Thoracic aorta (tissue), 2 donors: Measurements from ENCODE around the gene CCDC187. TPM values are rescaled to one million over a fixed set of nuclear protein-coding genes. Genes with fewer than 3 reads are reported as not detected.

Experiments used
- ATAC-seq: fragments of 150-250 bp; one replicate; pipeline ENCODE4 v1.8.0; 2017; ENCODE audit warnings: low read depth; ENCODE audit not compliant: insufficient number of reproducible peaks, low FRiP score
- DNase-seq: peaks from one replicate; pipeline ENCODE4 v3.0.0-alpha.2; 2020; ENCODE audit warnings: low spot score
- H3K27ac ChIP-seq, 2 donors: fragments of 200-600 bp; sonication (generic); 1 replicate in 1 of 2; 2 replicates in 1 of 2; pipeline ENCODE4 v1.5.1; 2016; ENCODE audit warnings: mild to moderate bottlenecking in 2 of 2, moderate library complexity in 2 of 2
- H3K27me3 ChIP-seq: fragments of 200-600 bp; sonication (generic); replicated peaks from 2 replicates; pipeline ENCODE4 v1.6.0; 2016; ENCODE audit warnings: mild to moderate bottlenecking; ENCODE audit not compliant: insufficient read depth
- H3K36me3 ChIP-seq: fragments of 200-600 bp; sonication (generic); one replicate; pipeline ENCODE4 v1.5.1; 2016
- H3K4me1 ChIP-seq, 2 donors: fragments of 200-600 bp; sonication (generic); 1 replicate in 1 of 2; 2 replicates in 1 of 2; pipeline versions ENCODE4 v1.5.1 to v1.6.0; 2016; ENCODE audit warnings: low read depth in 2 of 2, mild to moderate bottlenecking in 1 of 2; ENCODE audit not compliant: control insufficient read depth in 1 of 2
- H3K4me3 ChIP-seq: fragments of 200-600 bp; sonication (generic); 2 replicates; pipeline ENCODE4 v1.5.1; 2016; ENCODE audit warnings: mild to moderate bottlenecking
- H3K9me3 ChIP-seq: fragments of 200-600 bp; sonication (generic); 2 replicates; pipeline ENCODE4 v1.5.1; 2016
- total RNA-seq, 2 donors: library from RNA; depleted of rRNA; stranded (reverse); fragments of >200 nt; gene quantifications; one replicate each; pipeline versions ENCODE4 v1.1.0 to v1.2.3, GENCODE V29; 2016
- TF ChIP-seq, protein P1 (sequence below): fragments of 200-600 bp; sonication (generic); IDR thresholded peaks from one replicate; pipeline ENCODE4 v1.5.1; 2019; ENCODE audit warnings: antibody characterized with exemption

Gene CCDC187
- total RNA-seq, 2 donors from 2014 or later, result not detected

DNA sequence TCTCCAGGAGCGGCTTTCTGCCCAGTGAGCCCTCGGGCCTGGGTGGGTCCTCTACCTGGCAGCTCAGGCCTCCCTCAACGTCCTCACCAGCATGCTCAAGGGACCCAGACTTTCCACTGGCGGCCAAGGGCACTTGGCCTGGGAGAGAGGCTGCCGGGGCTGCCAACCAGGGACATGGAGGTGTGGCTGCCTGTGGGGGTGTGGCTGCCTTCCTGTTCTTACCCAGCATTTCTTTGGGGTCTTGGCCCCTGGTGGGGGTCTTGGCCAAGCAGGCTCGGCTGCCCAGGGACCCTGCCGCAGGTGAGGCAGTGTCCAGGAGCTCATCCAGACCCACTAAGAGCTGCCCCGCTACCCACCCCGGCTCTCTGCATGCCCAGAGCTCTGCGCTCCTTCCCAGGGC, 51.0 kb downstream of the CCDC187 start:
- Histone ChIP-seq H3K27me3 (no peaks in the 10 kb centered on the region), H3K4me3 (no peak overlapping the region), H3K4me1 (no peaks in the 10 kb centered on the region), H3K27ac (no peak overlapping the region), H3K9me3 (no peaks in the 10 kb centered on the region), H3K36me3 (no peaks in the 10 kb centered on the region)
- TF ChIP-seq, protein P1, sequence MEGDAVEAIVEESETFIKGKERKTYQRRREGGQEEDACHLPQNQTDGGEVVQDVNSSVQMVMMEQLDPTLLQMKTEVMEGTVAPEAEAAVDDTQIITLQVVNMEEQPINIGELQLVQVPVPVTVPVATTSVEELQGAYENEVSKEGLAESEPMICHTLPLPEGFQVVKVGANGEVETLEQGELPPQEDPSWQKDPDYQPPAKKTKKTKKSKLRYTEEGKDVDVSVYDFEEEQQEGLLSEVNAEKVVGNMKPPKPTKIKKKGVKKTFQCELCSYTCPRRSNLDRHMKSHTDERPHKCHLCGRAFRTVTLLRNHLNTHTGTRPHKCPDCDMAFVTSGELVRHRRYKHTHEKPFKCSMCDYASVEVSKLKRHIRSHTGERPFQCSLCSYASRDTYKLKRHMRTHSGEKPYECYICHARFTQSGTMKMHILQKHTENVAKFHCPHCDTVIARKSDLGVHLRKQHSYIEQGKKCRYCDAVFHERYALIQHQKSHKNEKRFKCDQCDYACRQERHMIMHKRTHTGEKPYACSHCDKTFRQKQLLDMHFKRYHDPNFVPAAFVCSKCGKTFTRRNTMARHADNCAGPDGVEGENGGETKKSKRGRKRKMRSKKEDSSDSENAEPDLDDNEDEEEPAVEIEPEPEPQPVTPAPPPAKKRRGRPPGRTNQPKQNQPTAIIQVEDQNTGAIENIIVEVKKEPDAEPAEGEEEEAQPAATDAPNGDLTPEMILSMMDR, result no peak
- no peak for ATAC-seq
- DNase-seq, result no peak

DNA sequence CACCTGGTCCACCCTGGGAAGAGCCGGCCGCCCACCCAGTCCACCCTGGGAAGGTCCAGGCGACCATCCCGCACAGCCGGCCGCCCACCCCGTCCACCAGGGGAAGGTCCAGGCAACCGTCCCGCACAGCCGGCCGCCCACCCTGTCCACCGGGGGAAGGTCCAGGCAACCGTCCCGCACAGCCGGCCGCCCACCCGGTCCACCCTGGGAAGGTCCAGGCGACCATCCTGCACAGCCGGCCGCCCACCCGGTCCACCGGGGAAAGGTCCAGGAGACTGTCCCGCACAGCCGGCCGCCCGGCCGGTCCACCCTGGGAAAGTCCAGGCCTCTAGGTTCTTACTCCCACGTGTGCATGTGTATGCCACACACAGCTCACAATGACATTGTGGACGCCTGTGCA, 51.6 kb downstream of the CCDC187 start:
- TF ChIP-seq, protein P1, result no peak
- DNase-seq (no peak), ATAC-seq (no peak)
- Histone ChIP-seq H3K9me3 (no peaks in the 10 kb centered on the region), H3K36me3 (no peaks in the 10 kb centered on the region), H3K4me1 (no peaks in the 10 kb centered on the region), H3K27me3 (no peaks in the 10 kb centered on the region), H3K27ac (no peak overlapping the region), H3K4me3 (no peak overlapping the region)

DNA sequence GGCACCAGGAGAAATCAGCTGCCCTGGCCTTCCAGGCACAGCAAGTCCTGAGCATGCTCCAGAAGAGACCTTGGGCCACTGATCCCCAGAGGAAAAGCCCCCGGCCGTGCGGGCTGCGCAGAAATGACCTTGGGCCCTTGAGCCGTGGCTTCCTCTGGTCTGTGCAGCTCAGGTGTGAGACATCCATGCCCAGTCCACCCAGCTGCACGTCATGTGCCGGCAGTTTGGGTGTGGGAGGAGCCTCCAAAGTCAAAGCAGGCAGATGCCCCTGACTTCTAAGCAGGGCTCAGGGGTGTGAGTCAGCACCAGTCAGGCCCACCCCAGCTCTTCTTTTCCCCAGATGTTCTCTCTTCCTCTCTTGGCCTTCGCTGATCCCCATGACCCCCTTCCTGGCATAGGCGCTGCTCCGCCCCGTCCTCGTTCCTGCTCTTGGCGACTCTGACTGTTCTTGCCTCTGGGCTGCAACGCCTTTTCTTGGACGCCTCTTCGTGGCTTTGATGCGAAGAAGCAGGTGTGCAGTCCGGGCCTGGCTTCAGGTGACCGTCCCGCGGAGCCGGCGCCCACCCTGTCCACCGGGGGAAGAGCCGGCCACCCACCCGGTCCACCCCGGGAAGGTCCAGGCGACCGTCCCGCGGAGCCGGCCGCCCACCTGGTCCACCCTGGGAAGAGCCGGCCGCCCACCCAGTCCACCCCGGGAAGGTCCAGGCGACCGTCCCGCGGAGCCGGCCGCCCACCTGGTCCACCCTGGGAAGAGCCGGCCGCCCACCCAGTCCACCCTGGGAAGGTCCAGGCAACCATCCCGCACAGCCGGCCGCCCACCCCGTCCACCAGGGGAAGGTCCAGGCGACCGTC, 52.4 kb downstream of the CCDC187 start:
- Histone ChIP-seq H3K4me3 (no peak overlapping the region), H3K9me3 (no peaks in the 10 kb centered on the region), H3K4me1 (no peaks in the 10 kb centered on the region), H3K36me3 (no peaks in the 10 kb centered on the region), H3K27me3 (no peaks in the 10 kb centered on the region), H3K27ac (no peak overlapping the region)
- ATAC-seq, result no peak
- no peak for DNase-seq
- TF ChIP-seq, protein P1, result no peak

DNA sequence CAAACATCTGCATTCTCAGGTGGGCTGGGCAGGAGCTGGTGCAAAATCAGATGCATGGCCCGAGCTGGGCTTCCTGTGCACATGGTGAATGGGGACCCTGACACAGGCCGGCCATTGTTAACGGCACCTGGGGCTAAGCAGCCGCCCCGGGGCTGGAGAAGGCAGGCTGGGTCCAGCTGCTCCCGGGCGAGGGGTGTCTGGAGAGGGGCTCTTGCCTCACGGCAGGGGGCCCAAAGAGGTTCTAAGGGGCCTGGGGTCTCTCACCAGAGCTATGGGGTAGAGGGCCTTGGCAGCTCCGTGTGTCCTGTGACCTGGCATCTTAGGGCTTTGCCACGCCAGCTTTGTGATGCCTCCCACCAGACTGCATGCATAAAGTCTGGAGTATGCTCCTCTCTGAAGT, 53.2 kb downstream of the CCDC187 start:
- DNase-seq (no peak), ATAC-seq (no peak)
- Histone ChIP-seq H3K36me3 (no peaks in the 10 kb centered on the region), H3K4me3 (no peak overlapping the region), H3K27ac (no peak overlapping the region), H3K4me1 (no peaks in the 10 kb centered on the region), H3K27me3 (no peaks in the 10 kb centered on the region), H3K9me3 (no peaks in the 10 kb centered on the region)
- TF ChIP-seq, protein P1, result no peak

DNA sequence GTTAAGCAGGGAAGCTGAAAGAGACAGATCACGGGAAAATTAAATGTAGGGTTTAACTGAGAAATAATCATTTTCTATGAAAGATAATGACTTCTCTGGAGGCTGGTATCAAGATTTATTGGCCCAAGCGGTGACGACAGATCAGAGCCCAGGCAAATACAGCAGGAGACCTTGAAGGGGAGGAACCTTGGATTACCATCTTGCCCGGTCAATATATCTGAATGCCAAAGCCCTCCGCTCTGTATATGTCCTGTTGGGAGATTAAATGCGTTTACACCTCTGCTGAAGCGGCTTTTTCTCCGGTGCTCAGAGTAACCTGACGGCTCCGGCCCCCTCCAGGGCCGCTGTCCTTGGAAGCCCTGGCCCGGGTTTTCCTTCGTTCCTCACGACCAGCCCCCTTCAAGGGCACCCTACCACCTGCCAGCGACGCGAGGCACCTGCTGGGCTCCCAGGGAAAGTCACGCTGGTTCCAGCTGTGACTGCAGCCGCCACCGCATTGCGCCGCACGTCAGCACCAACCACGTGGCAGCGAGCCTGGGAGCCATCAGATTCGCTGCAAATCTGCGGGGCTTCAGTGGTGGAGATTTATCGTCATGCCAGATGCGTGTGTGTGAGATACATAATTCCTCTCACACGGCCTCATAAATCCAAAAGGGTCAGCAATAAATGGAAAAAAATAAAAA, 53.9 kb downstream of the CCDC187 start:
- Histone ChIP-seq H3K27ac (no peak overlapping the region), H3K4me1 (peaks cover 1 to 3% of the 10 kb centered on the region in 2 donors), H3K4me3 (no peak overlapping the region), H3K27me3 (no peaks in the 10 kb centered on the region), H3K9me3 (no peaks in the 10 kb centered on the region), H3K36me3 (no peaks in the 10 kb centered on the region)
- DNase-seq (no peak), ATAC-seq (no peak)
- TF ChIP-seq, protein P1, result no peak
